GM10847 (cell line): ENCODE measurements around the gene MEG3.

Experiments
- POLR2A ChIP-seq: IDR thresholded peaks from 2 replicates; pipeline ENCODE4 v1.6.1; 2011; ENCODE audit not compliant: insufficient read length; ENCODE audit errors: extremely low read depth

MEG3 gene

DNA sequence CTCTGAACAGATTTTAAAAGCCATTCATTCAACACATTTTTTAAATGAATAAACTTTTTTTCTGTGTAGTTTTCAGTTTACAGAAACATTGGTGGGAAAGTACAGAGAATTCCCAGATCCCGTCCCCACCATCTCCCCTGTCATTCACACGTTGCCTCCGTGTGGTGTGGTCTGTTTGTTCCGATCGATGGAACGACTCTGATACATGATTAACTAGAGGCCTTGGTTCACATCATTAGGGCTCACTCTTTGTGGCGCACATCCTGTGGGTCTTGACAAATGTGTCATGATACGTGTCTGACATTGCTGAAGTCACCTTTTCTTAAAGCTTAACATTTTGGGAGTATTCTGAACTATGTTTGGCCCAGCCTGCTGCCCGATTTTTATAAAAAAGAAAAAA, 18.5 kb downstream of the MEG3 start:
- no peak for TF ChIP-seq POLR2A

DNA sequence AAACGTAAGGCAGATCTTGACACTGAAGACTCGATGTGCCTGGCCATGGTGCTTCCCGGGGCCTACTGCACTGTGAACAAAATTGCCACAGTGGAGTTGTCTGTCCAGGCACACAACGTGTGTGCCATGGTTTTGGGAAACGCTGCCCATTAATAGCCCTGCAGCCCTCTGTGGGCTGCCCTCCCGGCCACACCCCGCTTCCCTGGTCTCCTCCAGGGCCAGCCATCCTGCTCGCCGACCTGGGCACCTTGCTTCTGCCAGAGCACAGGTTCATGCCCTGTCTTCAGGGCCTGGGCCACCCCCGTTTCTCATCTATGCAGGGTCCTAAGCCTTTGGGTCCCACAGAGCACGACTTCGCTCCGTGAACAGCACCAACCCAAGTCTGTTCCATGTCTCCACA, 18.9 kb downstream of the MEG3 start:
- TF ChIP-seq POLR2A, result no peak

DNA sequence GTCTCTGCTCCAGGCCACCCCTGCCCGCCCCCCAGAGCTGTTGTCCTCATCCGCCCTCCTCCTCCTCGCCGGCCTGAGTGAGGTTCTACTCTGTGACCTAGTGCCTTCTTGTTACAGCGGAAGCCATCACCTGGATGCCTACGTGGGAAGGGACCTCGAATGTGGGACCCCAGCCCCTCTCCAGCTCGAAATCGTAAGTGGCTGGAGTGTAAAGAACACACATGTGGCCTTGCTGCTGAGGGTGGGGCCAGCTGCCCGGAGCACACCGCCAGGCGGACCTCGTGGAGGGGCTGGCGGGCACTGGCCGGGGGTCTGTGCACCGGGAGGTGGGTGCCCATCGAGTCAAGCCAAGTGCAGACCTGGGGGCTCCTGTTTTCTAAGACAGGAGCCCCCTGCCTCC, 19.4 kb downstream of the MEG3 start:
- no peak for TF ChIP-seq POLR2A

DNA sequence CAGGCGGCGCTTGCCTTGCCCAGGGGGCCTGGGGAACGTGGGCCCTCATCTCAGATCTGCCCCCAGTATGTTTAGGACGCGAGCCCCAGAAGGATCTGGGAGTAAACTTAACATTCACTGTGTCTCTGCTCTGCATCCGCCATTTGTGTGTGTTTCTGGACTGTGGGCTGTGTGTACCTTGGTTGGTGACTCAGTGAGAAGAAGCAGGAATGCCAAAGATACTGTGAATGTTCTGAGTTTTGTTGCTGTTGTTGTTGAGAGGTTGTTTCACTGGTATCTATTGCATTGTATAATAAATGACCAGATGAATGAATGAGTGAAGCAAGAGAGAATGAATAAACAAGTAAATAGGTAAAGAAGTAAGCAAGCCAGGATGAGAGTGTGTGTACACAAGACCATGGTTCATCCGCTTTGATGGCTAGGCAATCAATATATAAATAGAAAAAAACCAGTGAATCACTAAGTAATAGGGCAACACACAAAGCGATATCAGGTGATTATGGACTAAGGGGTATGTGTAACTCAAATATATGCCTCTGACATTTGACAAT, 20.5 kb downstream of the MEG3 start:
- TF ChIP-seq POLR2A, result no peak

DNA sequence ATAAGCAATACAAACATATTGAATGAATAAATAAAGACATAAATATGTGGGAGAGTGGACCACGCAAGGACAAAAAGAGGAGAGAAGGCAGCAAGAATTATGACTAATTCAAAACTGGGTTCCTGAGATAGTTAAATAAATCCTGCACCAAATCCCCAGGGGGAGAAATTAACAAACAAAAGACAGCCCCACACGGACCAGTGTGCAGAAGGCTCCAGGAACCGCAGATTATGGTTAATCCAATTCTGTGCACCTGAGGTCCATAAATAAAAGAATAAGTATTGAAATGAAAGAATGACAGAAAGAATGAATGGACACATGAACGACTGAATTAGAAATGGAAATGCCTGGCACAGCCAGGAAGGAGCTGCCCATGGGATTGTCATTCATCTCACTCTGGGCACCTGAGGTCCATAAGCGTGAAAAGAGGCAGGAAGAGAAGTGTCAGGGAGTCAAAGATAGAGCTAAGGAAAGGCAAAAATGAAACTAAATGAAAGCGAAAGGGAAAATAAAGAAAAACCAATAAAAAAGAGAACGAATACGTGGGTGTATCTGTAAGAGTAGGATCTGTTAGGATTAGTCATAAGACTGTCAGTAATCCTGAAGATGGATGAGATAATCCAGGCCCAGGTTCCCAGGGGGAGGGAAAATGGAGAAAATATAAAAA, 23.3 kb downstream of the MEG3 start:
- no peak for TF ChIP-seq POLR2A

DNA sequence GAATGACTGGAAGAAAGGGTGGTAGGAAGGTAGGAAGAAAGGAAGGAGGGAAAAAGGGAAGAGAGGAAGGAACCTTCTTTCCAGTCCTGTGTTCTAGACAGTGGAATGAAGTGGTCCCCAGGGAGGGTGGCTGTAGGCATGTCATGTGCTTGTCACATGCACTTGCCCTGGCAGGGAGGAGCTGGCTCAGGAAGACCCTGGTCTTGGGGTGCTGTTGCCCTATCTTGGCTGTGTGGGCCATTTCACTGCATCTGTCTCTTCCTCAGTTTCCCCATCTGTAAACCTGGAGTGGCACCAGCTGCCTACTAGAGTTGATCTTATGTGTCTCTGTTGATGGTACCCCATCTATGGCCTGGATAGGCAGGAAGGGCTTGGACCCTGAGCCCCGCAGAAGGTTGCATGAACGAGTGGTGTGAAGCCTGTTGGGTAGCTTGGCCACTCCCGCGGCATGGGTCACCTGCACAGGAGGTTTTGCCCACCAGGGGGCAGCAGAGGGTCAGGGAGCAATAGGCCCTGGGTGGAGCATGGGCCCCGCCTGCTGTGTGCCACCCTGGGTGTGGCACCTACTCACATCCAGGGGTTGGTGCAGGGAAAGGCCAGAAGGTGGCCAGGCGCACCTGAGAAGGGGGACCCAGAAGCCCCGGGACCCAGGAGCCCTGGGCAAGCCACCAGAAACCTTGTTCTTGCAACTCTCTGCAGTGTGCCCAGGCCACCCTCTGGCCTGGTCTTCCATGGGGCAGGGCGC, 25.1 kb downstream of the MEG3 start:
- no peak for TF ChIP-seq POLR2A

DNA sequence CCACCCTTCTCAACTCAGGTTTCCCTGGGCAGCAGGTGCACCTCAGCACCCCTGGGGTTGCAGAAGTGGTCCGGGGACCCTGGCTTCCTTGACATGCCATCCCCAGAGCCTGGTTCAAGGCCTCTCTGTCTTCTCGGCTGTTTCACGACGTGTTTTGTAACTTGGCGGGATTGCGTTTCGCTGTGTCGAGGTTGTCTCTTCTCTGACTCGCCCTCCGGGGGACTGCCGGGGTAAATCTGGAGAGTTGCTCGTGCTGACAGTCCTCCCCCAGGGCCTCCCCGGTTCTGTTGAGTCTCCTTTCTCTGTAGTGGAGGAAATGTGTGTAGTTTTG, 25.6 kb downstream of the MEG3 start:
- no peak for TF ChIP-seq POLR2A

DNA sequence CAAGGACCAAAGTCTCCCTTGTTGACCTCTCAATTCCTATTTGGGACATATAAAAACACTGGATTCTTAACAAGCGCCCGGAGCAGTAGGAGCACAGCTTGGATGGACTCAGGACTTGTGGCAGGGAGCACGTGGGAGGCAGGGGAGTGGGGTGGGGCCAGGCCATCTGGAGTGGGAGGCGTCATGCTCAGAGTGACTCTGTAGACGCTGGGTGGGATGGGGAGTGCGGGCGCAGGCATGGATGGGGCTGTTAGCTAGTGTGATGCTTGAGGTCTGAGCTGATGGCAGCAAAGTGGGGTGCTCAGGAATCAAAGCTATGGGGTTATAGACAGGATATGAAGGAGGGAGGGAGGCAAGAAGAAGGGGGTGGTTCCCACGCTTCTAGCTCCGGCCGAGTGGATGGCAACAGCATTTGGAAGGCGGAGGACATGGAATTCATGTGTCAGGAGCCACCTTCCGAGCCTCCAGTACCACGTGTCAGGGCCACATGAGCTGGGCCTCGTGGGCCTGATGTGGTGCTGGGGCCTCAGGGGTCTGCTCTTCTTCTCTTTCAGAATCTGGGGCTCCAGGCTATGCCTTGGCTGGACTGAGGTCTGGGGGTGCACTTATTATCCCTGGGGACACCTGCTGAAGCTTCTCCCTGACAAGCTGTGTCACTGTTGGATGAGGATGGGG, 26.2 kb downstream of the MEG3 start:
- no peak for TF ChIP-seq POLR2A

DNA sequence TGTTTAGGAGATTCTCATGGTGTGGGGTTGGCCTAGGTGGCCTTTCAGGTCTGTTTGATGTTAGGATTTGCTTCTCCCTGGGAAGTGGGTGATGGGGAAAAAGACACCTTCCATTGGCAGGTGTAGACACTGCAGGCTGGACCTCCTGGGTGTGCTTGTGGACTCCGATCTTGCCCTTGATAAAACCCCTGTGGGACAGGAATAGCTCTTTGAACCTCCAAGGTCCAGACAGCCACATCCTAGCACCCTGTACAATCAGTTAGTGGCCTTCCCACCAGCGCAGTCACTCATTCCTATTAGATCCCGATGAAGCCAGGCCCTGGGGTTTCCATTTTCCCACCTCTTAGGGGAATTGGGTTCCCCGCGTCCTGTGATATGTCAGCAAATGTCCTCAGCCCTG, 28.5 kb downstream of the MEG3 start:
- TF ChIP-seq POLR2A, result no peak

DNA sequence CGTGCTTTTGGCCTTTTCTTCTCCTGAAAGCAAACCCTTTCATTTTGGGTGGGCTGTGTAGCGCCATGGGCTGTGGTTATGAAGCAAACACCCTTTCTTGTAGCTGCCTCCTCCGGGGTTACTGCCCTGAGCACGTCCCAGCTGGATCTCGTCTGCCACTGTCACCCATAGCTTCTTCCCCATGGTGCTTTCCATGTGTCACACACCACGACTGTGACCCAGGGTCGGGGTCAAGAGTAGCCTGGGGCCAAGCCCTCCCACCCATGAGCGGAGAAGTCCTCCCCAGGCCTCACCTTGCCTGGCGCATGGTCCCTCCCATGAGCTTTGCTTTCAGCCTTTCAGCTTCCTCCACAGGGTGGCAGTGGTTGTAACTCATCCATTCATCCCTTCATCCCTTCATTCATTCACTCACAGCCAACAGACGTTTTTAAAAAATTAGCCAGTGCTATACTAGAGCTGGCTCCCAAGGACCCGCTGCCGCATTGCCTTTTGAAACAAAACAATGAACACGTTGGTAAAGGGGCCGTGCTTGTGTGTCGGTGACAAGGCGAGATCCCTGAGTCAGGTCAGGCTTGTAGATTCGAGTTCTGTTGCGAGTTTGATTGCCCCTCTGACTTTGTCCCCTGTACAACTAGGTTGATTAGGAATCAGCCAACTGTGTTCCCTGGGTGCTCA, 29.5 kb downstream of the MEG3 start:
- no peak for TF ChIP-seq POLR2A

DNA sequence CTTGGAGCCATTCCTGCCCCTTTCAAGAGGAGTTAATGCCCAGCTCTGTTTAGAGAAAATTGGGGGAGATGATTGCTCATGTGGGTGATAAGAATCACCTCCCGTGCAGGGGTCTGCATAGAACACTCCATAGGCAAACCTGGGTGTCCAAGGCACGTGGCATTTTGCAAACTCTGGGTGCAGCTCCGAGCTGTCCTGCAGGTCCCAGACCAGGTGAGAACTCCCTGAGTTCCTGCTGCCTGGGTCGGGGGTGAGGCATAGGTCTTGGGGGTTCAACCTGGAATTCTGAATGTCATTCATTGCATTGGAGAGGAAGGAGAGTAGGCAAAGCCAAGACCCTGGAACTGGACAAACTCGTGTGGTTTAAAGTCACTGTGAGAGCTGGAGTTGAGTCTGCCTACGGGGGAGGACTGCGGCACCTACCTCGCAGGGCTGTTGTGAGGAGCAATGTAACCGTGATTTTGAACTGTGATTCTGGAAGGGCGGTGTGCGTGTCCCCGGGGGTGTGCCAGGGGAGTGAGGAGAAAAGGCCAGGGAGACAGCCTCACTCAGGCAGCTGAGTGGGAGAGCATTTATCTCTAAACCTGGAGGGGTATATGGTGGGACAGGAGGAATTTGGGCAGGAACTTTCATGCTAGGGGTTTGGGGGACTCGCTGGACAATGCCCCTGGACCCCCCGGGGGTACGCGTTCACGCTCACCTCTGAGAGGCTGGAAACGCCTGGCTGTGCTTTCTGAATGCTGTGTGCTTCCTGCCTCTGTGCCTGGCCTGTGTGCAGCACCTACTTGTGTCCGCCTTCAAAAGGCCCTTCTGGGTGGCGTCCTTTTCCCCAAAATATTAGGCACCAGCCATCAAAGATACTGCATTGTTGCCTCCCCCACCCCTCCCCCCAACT, 30.4 kb downstream of the MEG3 start:
- no peak for TF ChIP-seq POLR2A

DNA sequence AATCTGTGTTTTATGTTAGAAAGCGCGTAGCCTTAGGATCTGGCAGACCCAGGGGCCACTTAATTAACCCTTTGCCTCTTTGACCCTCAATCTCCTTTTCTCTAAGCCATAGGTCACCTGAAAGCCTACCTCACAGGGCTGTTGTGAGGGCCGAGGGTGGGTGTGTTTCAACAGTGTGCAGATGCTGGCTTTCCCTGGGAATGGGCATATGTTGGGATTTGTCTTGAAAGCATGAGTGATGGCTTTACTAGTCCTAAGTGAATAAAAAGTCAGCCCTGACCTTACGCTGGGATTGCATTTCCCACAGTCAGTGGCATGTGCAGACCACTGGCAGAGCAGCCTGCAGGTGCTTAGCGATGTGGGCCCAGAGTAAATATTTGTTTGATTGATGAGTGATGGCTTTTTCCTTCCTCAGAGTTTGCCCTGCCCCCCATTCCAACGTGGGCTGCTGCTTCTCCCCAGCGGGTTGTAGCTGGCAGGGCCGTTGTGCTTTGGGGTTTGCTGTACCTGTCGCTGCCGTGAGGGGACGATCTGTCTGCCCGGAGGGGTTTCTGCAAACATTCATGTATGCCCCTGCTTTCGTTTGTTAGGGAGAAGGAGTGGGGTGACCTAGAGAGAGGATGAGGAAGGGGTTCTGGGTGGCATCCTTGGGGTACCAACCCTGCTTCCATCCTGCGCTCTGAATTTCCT, 31.5 kb downstream of the MEG3 start:
- no peak for TF ChIP-seq POLR2A

DNA sequence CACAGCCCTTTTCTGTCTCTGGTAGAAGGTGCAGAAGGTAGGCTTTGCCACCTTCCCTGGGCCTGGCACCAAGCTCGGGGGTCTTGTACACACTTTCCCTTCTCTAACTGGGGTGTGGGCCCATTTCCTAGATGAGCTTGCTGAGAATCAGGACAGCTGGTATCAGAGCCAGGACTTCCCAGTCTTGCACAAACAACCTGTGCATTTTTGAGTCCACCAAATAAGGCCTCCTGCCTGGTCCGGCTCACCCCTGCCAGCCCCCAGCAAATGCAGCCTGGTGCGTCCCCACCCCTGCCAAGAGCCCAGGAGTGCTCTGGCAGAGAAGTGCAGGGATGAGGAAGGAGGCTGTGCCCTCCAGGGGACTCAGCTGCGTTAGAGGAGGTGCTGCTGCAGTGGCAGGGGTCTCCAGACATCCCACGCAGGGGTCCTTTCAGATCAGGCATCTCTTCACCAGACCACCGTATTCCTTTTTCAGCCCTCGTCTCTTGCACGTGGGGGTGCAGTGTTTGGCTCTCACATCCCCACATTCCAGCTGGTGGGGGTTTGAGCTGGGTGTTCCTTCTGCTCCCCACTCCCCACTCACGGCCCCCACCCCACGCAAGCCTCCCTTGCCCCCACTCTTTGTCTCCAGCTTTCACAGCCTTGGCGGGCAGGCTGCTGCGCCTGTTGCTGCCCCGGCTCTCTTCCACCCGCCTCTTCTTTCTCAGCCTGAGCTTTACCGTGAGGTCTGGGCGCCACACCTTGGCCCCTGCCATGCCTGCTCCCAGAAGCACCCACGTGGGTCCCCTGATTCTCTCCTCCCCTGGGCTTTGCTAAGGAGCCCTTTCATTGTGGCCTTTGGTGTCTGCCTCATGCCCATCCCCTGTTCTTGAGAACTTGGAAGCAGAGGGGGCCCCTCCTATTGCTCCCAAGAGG, 32.3 kb downstream of the MEG3 start:
- no peak for TF ChIP-seq POLR2A
